D721Med (cell line): Measurements from ENCODE around the gene KCNN3.
A peak's percentile ranks its signal among the peaks of the same experiment; 100 is the strongest.

Experiments used
- DNase-seq: peaks from one replicate; pipeline ENCODE4 v3.0.0; 2011; ENCODE audit warnings: low spot score; ENCODE audit not compliant: insufficient read length
- FAIRE-seq: peaks from 2 replicates; lab custom pipeline; 2011; peaks lifted over from hg19 to GRCh38; lab: Jason Lieb, UNC
- CTCF ChIP-seq: IDR thresholded peaks from 2 replicates; pipeline ENCODE4 v1.5.1; 2012; ENCODE audit warnings: mild to moderate bottlenecking, control low read depth; ENCODE audit not compliant: insufficient read depth; ENCODE audit errors: missing control alignments

The KCNN3 gene

GRCh38 chr1:154820646-154821045, 49.4 kb downstream of the KCNN3 start:
- FAIRE-seq = no peak

GRCh38 chr1:154819628-154820590, 50.2 kb downstream of the KCNN3 start:
- no peak for DNase-seq
- no peak for FAIRE-seq
- TF ChIP-seq CTCF = peak; percentile 16

More at GRCh38 chr1:154820646-154821045, 49.4 kb downstream of the KCNN3 start:
- DNase-seq = no peak
- no peak for TF ChIP-seq CTCF

- FAIRE-seq = no peak
- DNase-seq = no peak
- TF ChIP-seq CTCF = no peak
Measured at GRCh38 chr1:154818911-154819310, 51.2 kb downstream of the KCNN3 start.

- no peak for TF ChIP-seq CTCF
- FAIRE-seq (no peak), DNase-seq (no peak)
Measured at GRCh38 chr1:154816937-154817336, 53.1 kb downstream of the KCNN3 start.

- DNase-seq = no peak
- no peak for FAIRE-seq
- no peak for TF ChIP-seq CTCF
Measured at GRCh38 chr1:154816369-154816768, 53.7 kb downstream of the KCNN3 start.

GRCh38 chr1:154813846-154814505, 56.1 kb downstream of the KCNN3 start:
- DNase-seq = no peak
- TF ChIP-seq CTCF = no peak
- no peak for FAIRE-seq
